GM19035 (cell line): ENCODE measurements around the gene MRM1.

Experiments used
- ATAC-seq: cut with Tn5 transposase; IDR thresholded peaks from one replicate; pipeline ENCODE4 v1.9.1; 2021; ENCODE audit not compliant: unreplicated experiment

The MRM1 gene

GRCh38 chr17:36601303-36602029 is at the start of gene MRM1:
Gene MRM1 (plus strand): TSS chr17:36601583. CDS start chr17:36601811, 228 bp downstream.
- peak; percentile 82 for ATAC-seq

- ATAC-seq: no peak
Observed at GRCh38 chr17:36553459-36553858, 47.9 kb upstream of the MRM1 start.

- no peak for ATAC-seq
Observed at GRCh38 chr17:36566081-36566480, 35.3 kb upstream of the MRM1 start.

- ATAC-seq: no peak
Observed at GRCh38 chr17:36575028-36575427, 26.4 kb upstream of the MRM1 start.

GRCh38 chr17:36576793-36577192 is 24.6 kb upstream of the MRM1 start:
- no peak for ATAC-seq

GRCh38 chr17:36578671-36579070 is 22.7 kb upstream of the MRM1 start:
- ATAC-seq: no peak

- ATAC-seq: no peak
Observed at GRCh38 chr17:36583787-36584186, 17.6 kb upstream of the MRM1 start.

GRCh38 chr17:36586138-36586537 is 15.2 kb upstream of the MRM1 start:
- no peak for ATAC-seq

- ATAC-seq: no peak
Observed at GRCh38 chr17:36590082-36590481, 11.3 kb upstream of the MRM1 start.

- ATAC-seq: peak; percentile 90
Observed at GRCh38 chr17:36591434-36592315, 9.7 kb upstream of the MRM1 start, which contains the start of gene DHRS11. Gene DHRS11 (plus strand): TSS chr17:36591879. CDS start chr17:36592010, 131 bp downstream.

GRCh38 chr17:36592316-36592715 is 9.1 kb upstream of the MRM1 start:
- no peak for ATAC-seq

- ATAC-seq: no peak
Observed at GRCh38 chr17:36592716-36593321, 8.6 kb upstream of the MRM1 start.

GRCh38 chr17:36593656-36594316 is 7.6 kb upstream of the MRM1 start:
- ATAC-seq: no peak

- no peak for ATAC-seq
Observed at GRCh38 chr17:36594626-36595401, 6.6 kb upstream of the MRM1 start.

- no peak for ATAC-seq
Observed at GRCh38 chr17:36597226-36597625, 4.2 kb upstream of the MRM1 start.

GRCh38 chr17:36597866-36598777 is 3.3 kb upstream of the MRM1 start:
- ATAC-seq: no peak

- ATAC-seq: no peak
Observed at GRCh38 chr17:36598951-36599401, 2.4 kb upstream of the MRM1 start.

GRCh38 chr17:36599546-36600250 is 1.7 kb upstream of the MRM1 start:
- no peak for ATAC-seq

- no peak for ATAC-seq
Observed at GRCh38 chr17:36600465-36600864, 918 bp upstream of the MRM1 start.
